ENCODE measurements around the gene CA14.
"Not testable (repeated sequence)": the region's sequence is repeated elsewhere in the genome, so short reads cannot be mapped to it uniquely, and the experiment has no call there.

The CA14 gene

GRCh38 chr1:150236614-150237100 lies 20.9 kb upstream of the CA14 start:
- no peak for DNase-seq

- DNase-seq: not testable (repeated sequence)
Measured at GRCh38 chr1:150237176-150237575, 20.4 kb upstream of the CA14 start.

GRCh38 chr1:150237746-150238145 lies 19.8 kb upstream of the CA14 start:
- DNase-seq: no peak

GRCh38 chr1:150243003-150243402 lies 14.6 kb upstream of the CA14 start:
- no peak for DNase-seq

DNA sequence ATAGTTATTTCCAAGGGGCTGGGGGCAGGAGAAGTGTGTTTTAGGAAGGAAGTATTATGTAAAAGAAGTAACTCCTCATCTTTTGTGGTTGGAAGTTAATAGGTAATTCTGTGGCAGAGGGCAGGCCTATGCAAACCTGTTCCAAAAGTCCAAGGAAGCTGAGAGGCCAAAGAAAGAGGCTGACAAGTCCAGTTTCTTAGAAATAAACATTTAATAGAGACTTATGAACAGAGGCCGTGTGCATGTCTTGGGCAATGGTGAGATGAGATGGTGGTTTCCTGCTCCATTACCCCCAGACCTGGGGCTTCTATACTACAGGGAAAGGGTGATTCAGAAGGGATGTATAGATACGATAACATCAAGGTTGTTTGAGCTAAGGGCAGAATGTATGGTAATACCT lies 7.6 kb upstream of the CA14 start:
- no peak for DNase-seq

DNA sequence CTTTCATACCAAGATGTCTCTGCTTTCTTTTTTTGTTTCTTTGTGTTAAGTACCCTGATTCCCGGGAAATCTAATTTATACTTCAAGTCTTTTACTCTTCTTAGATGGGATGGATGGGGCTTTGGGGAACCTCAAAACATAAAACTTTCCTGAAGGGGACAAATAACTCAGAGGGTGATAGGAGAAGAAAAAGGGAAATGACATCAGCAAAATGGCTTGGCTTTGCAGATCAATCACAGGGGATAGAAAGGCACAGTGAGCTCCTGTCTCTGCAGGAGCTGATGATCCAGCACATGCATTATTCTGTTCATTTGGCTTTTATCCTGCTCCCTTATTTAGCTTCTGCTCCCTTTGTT lies 1.4 kb upstream of the CA14 start:
- DNase-seq: no peak

DNA sequence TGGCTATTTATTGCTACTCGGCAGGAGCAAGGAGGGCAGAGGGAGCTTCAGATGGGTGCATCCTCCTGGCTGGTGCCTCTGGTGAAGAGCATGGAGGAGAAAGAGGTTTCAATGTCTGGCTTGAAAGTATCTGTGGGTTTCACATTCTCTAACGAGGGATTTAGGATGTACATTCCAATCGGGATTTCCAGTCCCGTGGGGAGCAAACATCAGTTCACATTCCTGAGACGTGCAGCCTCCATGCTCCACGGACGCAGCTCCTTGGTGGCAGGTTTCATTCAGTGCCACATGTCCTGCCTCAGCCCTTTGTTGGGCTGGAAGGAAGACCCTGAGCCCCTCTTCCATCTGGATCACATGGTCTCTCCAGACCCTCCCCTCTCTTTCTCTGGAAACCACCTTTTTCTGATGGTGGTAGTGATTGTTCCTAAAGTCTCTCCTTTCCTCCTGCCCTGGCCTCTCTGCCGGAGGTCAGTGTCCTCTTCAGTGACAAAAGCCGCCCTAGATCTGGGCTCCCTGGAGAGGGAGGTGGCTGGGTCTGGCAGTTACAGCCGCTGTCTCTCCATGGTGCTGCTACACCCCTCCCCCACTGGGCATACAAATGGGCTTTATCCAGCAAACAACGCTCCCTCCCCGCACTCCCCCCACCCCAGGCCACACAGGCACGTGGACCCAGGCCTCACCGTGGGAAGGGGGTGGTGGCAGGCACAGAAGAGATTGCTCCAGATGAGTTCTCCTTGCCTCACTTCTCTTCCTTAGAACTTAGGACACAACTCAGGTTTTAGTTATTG lies 826 bp upstream of the CA14 start:
- DNase-seq: no peak

DNA sequence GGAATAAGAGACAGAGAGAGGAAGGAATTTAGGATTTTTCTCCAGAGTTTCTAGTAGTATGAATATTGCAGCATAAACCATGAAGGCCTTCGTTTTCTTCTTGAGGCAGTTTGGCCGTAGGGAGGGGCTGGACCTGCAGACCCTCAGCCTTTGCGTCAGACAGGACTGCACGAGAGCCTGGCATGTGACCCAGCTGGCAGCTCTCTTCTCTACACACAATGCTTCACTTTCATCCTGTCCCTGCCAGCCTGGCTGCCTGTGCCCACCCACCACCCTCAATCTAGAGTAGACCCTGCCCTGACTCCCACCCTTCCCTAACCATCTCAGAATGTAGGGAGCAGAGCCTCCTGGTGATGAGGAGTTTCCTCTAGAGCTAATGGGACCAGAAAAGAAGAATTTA lies 1.6 kb downstream of the CA14 start:
- no peak for DNase-seq

- DNase-seq: no peak
Measured at GRCh38 chr1:150259758-150260669, 2.4 kb downstream of the CA14 start.

DNA sequence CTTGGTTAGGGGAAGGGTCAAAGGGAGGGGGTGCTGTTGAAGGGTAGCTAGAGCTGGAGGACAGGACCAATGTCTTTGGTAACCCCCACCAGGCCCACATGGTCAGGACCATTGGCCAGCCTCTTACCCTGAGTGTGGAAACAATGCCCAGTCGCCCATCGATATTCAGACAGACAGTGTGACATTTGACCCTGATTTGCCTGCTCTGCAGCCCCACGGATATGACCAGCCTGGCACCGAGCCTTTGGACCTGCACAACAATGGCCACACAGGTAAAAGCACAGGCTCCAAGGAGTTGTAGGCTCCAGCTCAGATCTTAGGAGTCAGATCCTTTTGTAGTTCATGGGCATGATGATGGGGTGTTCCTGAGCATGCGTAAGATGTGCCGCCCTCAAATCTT lies 3.8 kb downstream of the CA14 start:
- no peak for DNase-seq

- DNase-seq: no peak
Measured at GRCh38 chr1:150262388-150263320, 5.1 kb downstream of the CA14 start.

DNA sequence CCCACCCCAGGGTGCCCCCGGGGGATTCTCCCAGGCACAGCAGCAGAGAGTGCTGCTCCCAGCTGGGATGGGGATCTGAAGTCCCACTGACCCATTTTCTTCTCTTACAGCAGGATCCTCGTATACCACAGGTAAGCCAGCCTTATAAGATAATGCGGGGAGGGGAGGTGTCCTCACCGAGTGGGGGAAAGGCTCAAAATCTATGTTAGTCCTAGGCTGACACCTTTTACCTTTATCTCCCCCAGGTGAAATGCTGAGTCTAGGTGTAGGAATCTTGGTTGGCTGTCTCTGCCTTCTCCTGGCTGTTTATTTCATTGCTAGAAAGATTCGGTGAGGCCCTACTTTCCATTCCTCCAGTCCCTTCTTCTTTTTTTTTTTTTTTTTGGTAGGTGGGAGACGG lies 6.0 kb downstream of the CA14 start:
- no peak for DNase-seq

DNA sequence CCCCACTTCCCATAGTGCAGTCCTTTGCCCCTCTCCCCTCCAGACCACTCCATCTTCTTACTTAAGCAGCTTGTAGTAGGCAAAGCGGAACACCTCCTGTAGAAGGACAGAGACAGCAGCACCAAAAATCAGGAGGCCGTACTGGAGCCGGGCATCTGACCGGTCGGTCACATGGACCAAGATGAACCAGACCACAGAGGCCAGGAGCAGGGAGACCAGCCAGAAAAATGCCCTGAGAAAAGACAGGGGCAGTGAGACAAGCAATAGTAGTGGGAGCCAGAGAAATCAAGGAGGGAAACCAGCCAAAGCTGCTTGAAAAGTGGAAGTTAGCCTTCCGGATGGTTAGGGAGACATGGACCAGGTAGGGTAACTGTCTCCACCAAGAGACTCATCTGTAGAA lies 10.3 kb downstream of the CA14 start:
- no peak for DNase-seq

- no peak for DNase-seq
Measured at GRCh38 chr1:150268340-150268704, 10.7 kb downstream of the CA14 start.

DNA sequence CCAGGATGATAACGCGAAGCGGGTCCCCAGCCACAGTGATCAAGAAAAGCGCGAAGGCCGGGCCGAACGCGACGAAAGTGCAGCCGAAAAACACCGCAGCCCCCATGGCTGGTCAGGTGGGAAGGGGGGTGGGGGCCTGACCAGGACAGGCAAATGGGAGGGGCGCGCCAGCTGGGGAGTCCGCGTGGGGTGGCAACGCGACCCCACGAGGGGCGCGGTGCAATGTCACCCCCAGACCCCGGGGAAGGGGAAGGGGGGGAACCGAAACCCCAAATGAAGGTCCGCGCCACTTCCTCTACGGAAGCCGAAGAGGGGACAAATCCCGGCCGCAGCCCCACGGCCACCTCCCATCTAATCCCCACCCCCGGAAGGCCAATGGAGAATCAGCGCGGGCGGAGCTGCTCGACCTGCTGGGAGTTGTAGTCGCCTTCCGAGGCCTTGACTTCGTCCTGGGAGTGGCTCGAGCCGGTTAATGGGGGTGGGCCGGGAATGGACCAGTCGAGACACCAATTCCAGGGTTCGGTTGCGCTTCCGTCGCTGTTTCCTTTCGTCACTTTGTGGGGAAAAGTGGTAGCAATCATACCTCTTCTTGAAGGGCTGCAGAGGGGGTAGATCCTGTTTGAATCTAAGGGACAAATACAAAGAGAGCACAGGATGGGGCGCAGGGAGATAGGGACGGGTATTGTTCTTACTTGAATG lies 11.3 kb downstream of the CA14 start, which contains the start of gene APH1A:
APH1A (minus strand) TSS at position 312 of the 699 bp plus-strand sequence; CDS start at position 106, 206 bp downstream.
- DNase-seq: peak; percentile 82

DNA sequence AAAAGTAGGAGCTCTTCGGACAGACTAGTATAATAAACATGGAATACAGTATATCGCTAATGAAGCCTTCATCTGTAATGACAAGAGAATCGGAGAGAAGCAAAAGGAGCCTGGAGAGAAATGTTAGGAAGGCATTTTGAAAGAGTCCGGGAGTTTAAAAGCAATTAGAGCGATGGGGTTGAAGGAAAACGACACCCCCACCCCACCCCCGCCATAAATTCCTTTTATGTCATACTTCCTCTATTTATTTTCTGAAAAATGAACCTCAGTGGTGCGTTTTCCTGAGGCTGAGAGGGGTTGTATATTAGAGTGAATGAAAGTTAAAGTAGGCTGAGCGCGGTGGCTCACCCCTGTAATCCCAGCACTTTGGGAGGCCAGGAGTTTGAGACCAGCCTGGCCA lies 11.9 kb downstream of the CA14 start:
- no peak for DNase-seq

- DNase-seq: no peak
Measured at GRCh38 chr1:150271291-150271959, 13.9 kb downstream of the CA14 start.

DNA sequence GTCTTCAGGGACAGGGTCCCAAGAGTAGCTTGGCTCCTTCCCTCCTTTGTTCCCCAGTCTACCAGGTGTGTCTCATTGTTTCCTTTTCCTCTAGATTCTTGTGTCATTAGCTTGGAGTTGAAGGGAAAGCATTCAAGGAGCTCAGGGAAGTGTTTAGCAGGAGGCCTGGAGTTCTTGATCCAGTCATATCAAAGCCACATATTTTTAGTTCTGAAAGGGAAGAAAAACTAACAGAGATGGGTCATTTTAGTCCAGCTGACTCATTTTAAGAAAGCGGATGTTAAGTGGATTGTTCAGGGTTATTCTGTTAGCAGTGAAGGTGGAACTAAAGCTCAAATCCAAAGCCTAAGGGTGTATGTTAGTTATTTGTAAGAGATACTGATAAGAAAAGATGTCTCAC lies 15.7 kb downstream of the CA14 start:
- DNase-seq: no peak

DNA sequence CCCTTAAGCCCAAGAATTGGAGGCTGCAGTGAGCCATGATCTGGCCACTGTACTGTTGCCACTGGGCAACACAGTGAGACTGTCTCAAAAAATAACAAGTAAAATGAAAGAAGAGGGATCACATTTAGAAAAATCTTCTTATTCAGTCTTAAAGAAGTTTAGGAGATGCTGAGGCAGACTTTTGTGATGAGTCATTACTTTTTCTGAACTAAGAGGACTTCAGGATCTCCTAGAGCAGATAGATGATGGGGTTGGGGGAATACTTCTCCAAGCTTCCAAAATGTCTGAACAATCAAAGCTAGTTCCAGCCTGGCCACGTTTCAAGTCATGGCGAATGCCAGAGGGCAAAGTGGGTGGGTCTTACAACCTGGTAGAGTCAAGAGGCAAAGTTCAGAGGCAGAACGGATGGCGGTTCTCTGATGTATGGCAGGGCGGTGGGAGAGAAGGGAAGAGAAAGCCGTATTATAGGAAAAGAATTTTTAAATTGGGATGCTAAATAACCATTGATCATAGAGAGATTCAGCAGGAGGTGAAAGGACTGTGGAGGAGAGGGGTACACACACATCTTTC lies 22.6 kb downstream of the CA14 start:
- DNase-seq: no peak

- no peak for DNase-seq
Measured at GRCh38 chr1:150281221-150281757, 23.7 kb downstream of the CA14 start.
